IMR-90 (cell line): ENCODE data around the gene TSPAN14.
"Not testable (repeated sequence)": the region's sequence is repeated elsewhere in the genome, so short reads cannot be mapped to it uniquely, and the experiment has no call there.

ENCODE experiments used
- BHLHE40 ChIP-seq: fragments of 150-350 bp; IDR thresholded peaks from 2 replicates; pipeline ENCODE4 v1.6.1; 2016; ENCODE audit warnings: mild to moderate bottlenecking, low read depth, low read length
- CEBPB ChIP-seq: IDR thresholded peaks from 2 replicates; pipeline ENCODE4 v1.6.1; 2012; ENCODE audit warnings: low read depth, low read length, improper control_type of control experiment
- CHD1 ChIP-seq: IDR thresholded peaks from 2 replicates; pipeline ENCODE4 v1.6.1; 2012; ENCODE audit warnings: low read depth, low read length, improper control_type of control experiment
- CTCF ChIP-seq: conservative IDR thresholded peaks from 2 replicates; pipeline ENCODE4 v1.5.1; 2012; ENCODE audit warnings: mild to moderate bottlenecking, low read depth, low read length, improper control_type of control experiment
- FOS ChIP-seq: fragments of 150-350 bp; IDR thresholded peaks from 2 replicates; pipeline ENCODE4 v1.6.1; 2016; ENCODE audit warnings: low read depth, low read length
- MAFK ChIP-seq: IDR thresholded peaks from 2 replicates; pipeline ENCODE4 v1.6.1; 2012; ENCODE audit warnings: low read depth, low read length, improper control_type of control experiment
- MXI1 ChIP-seq: IDR thresholded peaks from 2 replicates; pipeline ENCODE4 v1.6.1; 2012; ENCODE audit warnings: low read depth, mild to moderate bottlenecking, low read length, moderate library complexity, borderline replicate concordance
- POLR2A ChIP-seq: IDR thresholded peaks from 2 replicates; pipeline ENCODE4 v1.6.1; 2012; ENCODE audit warnings: mild to moderate bottlenecking, low read depth, low read length
- RAD21 ChIP-seq: IDR thresholded peaks from 2 replicates; pipeline ENCODE4 v1.6.1; 2012; ENCODE audit warnings: low read length, improper control_type of control experiment
- RFX5 ChIP-seq: IDR thresholded peaks from 2 replicates; pipeline ENCODE4 v1.8.0; 2012; ENCODE audit warnings: low read depth, mild to moderate bottlenecking, low read length, moderate library complexity
- SMC3 ChIP-seq: fragments of 150-350 bp; IDR thresholded peaks from 2 replicates; pipeline ENCODE4 v1.6.1; 2016; ENCODE audit warnings: low read depth, mild to moderate bottlenecking, antibody characterized with exemption, low read length, moderate library complexity
- USF2 ChIP-seq: fragments of 150-350 bp; IDR thresholded peaks from 2 replicates; pipeline ENCODE4 v1.6.1; 2017; ENCODE audit warnings: mild to moderate bottlenecking, antibody characterized with exemption, low read length, low read depth

GRCh38 chr10:80534646-80535045 is 80.5 kb downstream of the TSPAN14 start:
- not testable (repeated sequence) for TF ChIP-seq CTCF, SMC3, MAFK, CHD1, POLR2A, CEBPB, USF2, RAD21, RFX5, MXI1, BHLHE40, FOS
